ENCODE measurements around the gene SAP30L. TPM values are rescaled to one million over a fixed set of nuclear protein-coding genes. Genes with fewer than 3 reads are reported as not detected.

The SAP30L gene
- total RNA-seq, 1 donor from 2014 or later, result 25.8 TPM

DNA sequence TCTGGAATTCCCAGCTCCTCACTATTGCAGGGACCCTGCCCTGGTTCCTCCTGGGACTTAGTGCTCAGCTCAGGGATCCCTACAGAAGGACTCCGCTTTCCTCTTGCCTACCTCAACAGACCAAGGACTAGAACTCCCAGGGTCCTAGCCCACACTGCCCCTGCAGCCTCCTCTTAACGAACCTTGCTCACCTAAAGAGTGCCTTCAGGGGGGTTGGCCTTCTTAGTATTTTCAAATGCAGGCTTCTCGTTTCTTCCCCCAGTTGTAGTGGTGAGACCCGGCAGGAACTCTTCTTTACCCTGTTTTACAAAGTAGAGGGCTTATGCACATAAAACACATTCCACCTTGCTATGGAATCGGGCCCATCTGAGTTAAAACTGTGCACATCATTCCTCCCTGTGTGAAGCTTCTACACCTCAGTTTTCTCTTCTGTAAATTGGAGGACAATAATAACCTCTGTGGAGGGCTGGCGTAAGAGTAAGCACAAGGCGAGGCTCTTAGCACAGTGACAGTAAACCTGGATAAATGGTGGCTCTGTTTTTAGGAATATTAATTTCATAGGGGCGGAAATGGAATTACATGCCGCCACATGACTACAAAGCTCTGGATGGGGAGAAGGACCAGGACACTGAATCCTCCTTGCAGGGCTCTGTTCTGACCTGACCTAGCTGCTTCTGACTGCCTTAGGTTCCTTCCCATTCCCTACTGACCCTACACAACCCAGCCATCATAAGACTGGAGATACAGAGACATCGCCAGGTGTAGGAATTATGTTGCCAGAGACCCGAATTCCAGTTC lies 36.0 kb downstream of the SAP30L start:
- no peak for DNase-seq

- no peak for DNase-seq
Observed at GRCh38 chr5:154482528-154483449, 37.0 kb downstream of the SAP30L start.

DNA sequence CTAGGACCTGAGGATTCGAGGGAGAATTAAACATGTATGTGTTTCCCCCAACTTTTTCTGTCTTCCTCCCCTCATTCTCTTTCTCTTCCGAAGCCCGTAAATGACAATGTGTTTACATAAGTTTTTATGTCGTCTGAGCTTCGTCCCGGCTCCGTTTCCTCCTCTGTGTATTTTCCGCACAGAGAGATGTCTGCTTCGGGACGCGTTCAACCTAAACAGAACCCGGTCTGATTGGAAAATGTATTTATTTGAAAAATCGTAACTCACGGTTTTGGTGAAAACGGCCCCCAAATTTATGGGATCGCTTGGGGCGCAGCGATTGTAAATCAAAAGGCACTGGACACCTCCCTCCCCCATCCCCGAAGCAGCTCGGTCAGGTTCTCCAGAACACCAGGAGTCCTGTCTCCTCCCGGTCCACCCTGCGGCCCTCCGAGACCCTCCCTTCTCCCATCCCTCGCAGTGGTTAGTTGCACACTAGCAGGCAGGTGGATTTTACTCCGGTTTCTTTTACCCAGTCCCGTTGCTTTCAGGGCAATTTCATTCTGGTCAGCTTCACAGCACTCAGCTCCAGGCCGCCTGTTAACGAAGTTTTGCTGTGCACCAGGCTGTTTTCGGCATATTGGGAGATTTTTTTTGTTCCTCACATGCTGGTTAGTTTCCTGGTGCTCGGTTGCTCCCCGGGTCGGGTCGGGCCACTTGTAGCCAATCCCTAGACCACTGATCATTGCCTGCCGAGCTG lies 38.0 kb downstream of the SAP30L start:
- DNase-seq, result no peak

GRCh38 chr5:154484393-154485095 lies 38.7 kb downstream of the SAP30L start:
- no peak for DNase-seq

- DNase-seq, result no peak
Observed at GRCh38 chr5:154485096-154485491, 39.3 kb downstream of the SAP30L start.

- no peak for DNase-seq
Observed at GRCh38 chr5:154485850-154486426, 40.1 kb downstream of the SAP30L start.

DNA sequence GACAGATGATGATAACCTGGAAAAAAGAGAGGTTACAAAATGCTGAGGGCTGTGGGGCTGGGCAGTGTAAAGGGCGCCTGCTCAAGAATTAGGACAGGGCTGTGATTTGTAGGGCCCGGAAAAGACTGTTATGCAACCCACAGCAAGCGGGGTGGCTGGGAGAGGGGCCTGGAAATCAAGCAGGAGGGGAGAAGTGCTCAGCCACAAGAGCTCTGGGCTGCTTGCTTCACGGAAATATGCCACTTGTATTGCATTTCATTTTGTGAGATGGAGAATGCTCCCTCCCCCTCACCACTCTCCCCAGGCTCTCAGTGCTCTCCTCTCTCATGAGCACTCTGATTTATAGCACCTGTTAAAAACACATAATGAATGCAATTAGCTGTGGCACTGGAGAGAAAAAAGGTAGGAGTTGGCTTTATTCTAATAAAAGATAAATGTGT lies 40.6 kb downstream of the SAP30L start:
- DNase-seq, result no peak

DNA sequence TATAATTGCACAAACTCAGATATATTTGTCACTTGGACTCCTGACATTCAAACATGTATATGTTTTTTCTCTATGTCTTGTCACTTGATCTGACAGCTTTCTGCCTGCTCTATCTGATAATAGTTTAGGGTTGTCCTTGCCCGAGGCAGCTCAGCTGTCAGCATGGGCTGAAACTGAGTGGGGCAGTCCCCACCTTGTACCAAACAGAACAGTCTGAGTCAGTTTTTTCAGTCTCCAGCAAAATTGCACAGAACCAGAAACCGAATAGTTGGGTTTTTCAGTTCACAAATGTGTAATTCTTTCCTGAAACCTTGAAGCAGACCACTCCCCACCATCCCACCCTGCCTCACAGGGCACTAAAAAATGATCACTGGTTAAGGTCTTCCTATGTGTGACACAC lies 41.7 kb downstream of the SAP30L start:
- no peak for DNase-seq

DNA sequence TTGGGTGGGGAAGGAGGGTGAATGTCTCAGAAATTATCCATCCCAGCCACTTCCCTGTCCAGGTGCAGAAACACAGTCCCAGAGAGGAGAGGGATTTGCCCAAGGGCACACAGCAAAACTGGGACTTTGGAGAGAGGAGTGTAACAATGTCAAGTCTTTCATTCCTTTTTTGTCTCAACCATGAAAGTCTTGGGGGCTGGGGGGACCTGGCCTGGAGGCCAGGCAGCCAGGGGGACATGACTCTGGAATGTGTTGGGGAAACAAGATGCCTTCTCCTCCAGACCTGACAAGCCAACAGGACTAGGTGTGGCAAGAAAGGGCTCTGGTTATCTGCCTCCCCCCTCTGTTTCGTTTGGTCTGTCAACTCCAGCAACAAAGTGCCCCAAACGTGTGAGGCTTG lies 46.1 kb downstream of the SAP30L start:
- DNase-seq, result no peak

DNA sequence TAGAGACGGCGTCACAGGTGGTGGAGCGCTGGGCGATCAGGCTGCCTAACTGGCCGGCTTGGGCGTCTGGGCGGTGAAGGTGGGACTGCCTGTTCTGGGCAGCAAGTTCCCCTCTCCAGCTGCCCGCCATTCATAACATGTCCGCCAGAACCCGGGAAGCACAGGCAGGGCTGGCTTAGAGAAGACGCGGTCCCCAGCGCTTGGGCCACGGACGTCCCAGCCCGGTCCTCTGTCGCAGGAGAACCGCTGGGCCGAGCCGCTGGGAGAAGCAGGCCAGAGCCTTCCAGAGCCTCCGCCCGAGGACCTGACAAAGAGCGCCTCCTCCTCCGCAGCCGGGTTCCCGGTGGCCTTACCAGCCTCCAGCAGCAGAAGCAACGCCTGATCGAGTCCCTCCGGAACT lies 47.5 kb downstream of the SAP30L start:
- no peak for DNase-seq

- no peak for DNase-seq
Observed at GRCh38 chr5:154494036-154494435, 48.2 kb downstream of the SAP30L start.

DNA sequence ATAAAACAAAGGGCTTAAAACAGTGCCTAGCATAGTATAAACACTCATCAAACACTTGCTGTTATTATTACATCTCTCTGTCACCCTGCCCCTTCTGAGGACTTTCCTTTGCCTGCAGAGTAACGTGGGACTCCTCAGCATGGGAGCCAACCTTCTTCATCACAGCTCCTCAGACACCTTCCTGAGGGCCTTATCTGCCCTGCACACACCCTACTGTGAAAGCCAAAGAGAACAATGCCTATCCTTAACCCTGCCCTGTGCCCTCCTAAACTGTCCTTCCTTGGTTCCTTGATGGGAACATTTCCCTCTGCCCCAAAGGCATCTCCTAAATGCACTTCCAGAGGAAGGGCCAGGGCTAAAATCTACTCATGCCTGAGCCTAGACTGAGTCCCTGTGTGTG lies 52.8 kb downstream of the SAP30L start:
- no peak for DNase-seq

DNA sequence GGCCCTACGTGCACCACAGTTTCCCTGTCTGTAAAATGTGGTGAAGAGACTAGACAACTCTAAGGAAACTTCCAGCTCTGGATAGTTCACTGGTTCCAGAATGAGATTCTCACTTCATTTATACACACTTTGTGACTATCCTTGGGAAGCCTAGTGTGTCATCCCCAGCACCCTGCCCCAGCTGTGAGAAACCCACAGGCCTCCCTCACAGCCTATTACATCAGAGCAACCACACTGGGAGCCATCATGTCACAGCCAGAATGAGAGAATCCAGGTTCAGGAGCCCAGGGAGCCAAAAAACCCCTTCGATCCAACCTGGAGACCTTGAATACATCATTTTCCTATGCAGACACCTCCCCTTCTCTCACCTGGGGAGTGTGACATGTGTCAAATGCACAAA lies 53.2 kb downstream of the SAP30L start:
- DNase-seq, result no peak

GRCh38 chr5:154501566-154501965 lies 55.8 kb downstream of the SAP30L start:
- no peak for DNase-seq

DNA sequence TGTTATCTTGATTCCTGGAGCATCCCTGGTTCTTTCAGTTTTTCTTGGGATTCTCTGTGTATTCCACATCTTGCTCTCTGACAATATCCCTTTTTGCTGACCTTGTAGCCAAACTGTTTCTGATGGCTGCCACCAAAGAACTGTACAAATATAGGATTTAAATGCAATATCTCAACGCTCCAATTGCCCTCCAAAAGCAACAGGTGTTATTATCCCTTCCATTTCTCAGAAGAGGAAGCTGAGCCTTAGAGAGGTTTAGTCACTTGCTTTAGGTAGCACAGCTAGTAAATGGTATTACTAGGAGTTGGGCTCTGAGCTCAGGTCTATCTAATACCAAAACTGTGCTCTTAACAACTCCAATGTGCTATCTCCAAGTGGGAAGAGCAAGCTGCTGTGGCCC lies 56.4 kb downstream of the SAP30L start:
- DNase-seq, result no peak

DNA sequence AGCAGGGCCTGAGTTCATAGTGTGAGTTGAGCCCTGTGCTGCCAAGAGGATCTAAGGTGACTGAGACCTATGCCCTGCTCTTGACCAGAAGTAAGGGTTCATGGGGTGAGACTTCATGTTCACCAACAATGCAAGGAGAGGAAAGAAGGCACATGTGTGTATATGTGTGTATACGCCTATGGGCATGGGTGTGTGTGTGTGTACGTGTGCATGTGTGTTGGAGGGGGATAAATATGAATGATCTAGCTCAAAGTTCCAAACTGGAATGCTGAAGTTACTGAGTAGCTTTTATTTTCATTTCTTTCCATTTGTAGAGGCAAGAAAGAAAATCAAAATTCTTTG lies 57.9 kb downstream of the SAP30L start:
- DNase-seq, result no peak

GRCh38 chr5:154505567-154505966 lies 59.8 kb downstream of the SAP30L start:
- DNase-seq, result peak; percentile 7

DNA sequence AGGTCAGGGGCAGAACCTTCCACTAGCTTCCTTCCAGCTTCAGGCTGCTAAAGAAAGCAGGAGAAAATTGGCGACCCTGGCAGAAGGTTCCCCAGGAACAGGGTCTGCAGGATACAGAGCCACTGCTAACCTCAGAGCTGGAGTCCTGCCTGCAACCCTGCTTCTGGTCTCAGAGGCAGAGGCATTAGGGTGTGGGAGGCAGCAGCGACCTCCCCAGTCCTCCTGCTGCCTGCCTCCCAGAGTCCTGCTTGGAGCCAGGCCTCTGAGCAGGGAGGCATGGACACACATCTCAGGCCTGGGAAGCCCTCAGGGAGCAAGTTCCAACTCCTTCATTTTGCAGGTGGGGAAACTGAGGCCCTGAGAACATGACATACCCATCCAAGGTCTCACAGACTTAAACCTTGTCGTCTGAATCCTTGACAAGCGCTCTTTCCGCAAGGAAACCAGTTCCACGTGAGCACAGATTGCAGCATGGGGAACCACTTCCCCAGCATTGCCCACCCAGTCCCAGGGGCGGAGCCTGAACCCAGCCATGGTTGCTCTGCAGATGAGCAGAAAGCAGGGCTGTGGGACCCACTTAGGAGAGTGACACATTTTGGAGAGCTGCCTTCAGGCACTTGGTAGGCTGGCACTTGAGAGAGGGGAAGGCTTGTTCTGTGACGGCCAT lies 60.4 kb downstream of the SAP30L start:
- DNase-seq, result no peak

GRCh38 chr5:154506716-154507080 lies 60.9 kb downstream of the SAP30L start:
- no peak for DNase-seq

GRCh38 chr5:154508114-154508513 lies 62.3 kb downstream of the SAP30L start:
- no peak for DNase-seq
